GM12801 (cell line): ENCODE data around the gene NRL.

ENCODE experiments used
- CTCF ChIP-seq: IDR thresholded peaks from one replicate; pipeline ENCODE4 v1.5.1; 2011; ENCODE audit warnings: control low read depth; ENCODE audit not compliant: insufficient read length; ENCODE audit errors: extremely low read depth

Gene NRL

GRCh38 chr14:24085215-24085614, 29.5 kb downstream of the NRL start:
- no peak for TF ChIP-seq CTCF

GRCh38 chr14:24084440-24084839, 30.3 kb downstream of the NRL start:
- no peak for TF ChIP-seq CTCF

- no peak for TF ChIP-seq CTCF
Measured at GRCh38 chr14:24083462-24083861, 31.3 kb downstream of the NRL start.

- no peak for TF ChIP-seq CTCF
Measured at GRCh38 chr14:24082411-24083080, 32.2 kb downstream of the NRL start.

- TF ChIP-seq CTCF = no peak
Measured at GRCh38 chr14:24081739-24082211, 33.0 kb downstream of the NRL start.

- TF ChIP-seq CTCF = no peak
Measured at GRCh38 chr14:24080888-24081738, 33.6 kb downstream of the NRL start.

- TF ChIP-seq CTCF = no peak
Measured at GRCh38 chr14:24080142-24080530, 34.6 kb downstream of the NRL start.
